GM19467 (cell line): ENCODE measurements around the gene SESTD1.

ENCODE experiments used
- ATAC-seq: cut with Tn5 transposase; IDR thresholded peaks from one replicate; pipeline ENCODE4 v1.9.1; 2021; ENCODE audit warnings: mild to moderate bottlenecking, moderate library complexity; ENCODE audit not compliant: unreplicated experiment

Gene SESTD1

DNA sequence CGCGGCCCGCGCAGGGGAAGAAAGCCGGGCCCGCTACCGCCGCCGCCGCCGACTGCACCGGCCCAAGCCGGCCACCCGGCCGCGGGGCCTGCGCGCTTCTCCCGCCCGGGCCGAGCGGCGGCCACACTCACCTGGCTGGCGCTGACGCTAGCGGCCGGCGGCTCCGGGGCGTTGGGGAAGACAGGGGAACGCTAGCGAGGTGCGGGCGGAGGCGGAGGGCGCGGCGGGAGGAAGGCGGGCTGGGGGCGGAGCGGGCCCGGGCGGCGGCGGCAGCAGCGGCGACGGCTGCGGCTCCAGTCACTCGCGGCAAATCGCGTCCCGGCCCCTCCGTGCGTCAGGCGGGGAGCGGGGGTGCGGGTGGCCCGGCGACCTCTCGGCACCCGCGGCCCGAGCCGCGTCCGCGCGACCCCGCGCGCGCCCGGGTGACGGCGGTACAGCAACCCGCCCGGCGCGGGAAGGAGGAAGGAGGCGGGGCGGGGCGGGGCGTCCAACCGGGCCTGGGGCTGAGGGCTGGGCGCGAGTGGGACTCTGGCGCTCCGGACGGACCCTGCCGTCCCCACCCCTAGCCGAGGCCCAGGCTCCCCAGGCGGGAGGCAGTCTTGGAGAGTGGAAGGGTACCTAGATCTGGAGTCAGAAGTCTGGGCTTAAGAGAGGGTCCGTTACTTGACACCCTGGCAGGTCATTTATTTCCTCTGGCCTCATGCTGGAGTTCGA, at the start of gene SESTD1:
Gene SESTD1, minus strand, starts transcription at position 465 of the 714 bp plus-strand sequence. CDS start 72,991 bp downstream, outside the sequence.
- ATAC-seq = peak; percentile 61

DNA sequence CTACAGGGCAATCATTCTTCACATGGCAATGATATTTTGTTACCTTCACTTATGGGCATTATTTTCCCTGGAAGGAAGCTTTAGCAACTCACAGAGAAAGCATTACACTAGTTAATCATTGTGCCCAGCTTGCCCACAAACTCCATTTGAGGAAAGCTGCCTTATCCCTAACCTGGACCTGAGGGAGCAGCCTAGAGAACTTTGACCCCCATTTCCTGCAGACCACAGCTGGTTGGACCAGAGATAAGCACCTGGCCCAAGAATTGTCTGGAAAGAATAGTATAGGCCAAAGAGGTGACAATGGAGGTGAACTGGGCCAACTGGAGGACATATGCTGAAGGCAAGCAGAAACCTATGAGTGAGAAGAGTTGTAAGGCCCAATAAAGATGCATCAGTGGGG, 48.4 kb upstream of the SESTD1 start:
- ATAC-seq = no peak

- no peak for ATAC-seq
Measured at GRCh38 chr2:179311101-179311500, 46.5 kb upstream of the SESTD1 start.

GRCh38 chr2:179307616-179308371, 43.2 kb upstream of the SESTD1 start:
- ATAC-seq = no peak

GRCh38 chr2:179305125-179305524, 40.5 kb upstream of the SESTD1 start:
- no peak for ATAC-seq

- no peak for ATAC-seq
Measured at GRCh38 chr2:179304424-179304823, 39.8 kb upstream of the SESTD1 start.

DNA sequence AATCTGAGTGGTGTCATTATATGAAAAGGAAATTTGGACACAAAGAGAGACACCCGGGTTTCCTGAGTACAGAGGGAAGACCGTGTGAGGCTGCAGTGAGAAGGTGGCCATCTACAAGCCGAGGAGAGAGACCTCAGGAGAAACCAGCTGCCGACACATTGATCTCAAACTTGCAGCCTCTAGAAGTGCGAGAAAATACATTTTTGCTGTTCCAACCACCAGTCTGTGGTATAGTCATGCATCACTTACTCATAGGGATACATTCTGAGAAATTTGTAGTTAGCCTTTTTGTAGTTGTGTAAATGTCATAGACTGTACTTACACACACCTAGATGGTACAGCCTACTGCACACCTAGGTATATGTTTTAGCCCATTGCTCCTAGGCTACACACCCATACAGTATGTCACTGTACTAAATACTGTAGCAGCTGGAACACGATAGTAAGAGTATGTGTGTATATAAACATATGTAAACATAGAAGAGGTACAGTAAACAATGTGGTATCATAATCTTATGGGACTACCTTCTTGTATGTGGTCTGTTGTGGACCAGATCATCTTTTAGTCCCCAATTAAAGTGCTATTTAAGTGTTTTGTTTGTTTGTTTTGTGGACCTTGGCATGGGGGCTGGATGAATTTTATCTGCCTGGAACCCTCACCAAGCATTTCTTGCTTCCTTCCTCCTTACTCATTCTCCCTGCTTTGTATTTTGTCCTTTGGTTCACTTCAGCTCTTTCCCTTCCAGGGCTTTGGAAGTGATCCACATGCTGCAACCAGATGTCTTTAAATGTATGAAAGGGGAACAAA, 38.3 kb upstream of the SESTD1 start:
- no peak for ATAC-seq

DNA sequence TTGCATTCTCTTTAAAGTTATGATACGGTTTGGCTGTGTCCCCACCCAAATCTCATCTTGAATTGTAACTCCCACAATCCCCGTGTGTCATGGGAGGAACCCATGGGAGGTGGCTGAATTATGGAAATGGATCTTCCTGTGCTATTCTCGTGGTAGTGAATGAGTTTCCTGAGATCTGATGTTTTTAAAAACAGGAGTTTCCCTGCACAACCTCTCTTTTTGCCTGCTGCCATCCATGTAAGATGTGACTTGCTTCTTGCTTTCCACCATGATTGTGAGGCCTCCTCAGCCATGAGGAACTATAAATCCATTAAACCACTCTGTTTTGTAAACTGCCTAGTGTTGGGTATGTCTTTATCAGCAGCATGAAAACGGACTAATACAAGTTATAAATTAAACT, 37.5 kb upstream of the SESTD1 start:
- no peak for ATAC-seq

- ATAC-seq = no peak
Measured at GRCh38 chr2:179298666-179299065, 34.0 kb upstream of the SESTD1 start.

DNA sequence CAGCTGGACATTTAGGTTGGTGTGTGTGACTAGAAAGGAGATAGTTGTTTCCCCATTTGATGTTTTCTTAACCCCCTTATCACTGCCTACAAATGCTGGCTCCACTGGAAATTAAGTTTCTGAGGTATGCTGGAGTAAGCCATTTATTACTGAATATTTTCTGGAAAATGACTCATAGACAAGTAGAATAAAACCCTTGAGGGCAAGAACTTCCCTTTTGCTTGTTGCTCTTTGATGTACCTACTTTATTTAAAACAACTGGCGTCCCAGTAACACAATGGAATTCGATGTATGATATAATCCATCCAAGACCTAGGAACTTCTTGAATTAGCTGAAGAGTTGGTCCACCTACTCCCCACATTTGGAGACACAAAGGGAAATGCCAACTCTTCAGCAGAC, 33.3 kb upstream of the SESTD1 start:
- ATAC-seq = no peak

DNA sequence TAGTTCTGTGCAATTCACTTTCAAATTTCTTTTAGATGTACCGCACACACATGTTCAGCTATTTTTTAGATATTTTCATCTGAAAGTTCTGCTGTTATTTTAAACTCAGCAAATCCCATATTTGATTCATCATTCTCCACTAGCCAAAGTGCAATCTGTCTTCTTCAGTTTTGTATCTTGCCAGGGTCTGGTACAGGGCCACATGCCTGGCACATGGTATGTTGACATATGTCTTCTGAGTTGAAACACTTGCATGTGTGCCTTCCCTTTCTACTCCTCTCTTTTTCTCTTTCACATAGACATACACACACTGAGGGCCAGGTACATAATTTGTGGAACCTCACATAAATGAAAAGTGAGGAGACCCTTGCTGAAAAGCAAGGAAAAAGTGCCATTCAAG, 25.7 kb upstream of the SESTD1 start:
- no peak for ATAC-seq

GRCh38 chr2:179285060-179285459, 20.4 kb upstream of the SESTD1 start:
- ATAC-seq = no peak

GRCh38 chr2:179277429-179278196, 13.0 kb upstream of the SESTD1 start:
- ATAC-seq = no peak

- ATAC-seq = no peak
Measured at GRCh38 chr2:179275253-179276012, 10.8 kb upstream of the SESTD1 start.

DNA sequence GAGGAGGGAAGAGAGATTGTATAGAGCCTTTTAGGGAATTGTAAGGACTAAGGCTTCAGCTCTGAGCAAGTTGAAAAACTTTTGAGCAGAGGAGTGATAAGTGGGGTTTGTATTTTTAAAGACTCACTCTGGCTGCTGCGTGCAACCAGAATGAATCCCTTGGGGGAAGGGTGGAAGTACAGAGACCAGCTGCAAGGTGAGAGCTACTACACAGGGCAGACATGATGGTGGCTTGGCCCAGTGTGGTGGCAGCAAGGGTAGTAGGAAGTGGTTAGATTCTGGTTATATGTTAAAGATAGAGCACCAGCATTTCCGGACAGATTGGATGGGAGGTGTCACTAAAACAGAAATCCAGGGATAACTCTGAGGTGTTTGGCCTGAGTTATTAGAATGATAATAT, 10.1 kb upstream of the SESTD1 start:
- ATAC-seq = peak; percentile 98

- ATAC-seq = no peak
Measured at GRCh38 chr2:179273461-179273962, 8.9 kb upstream of the SESTD1 start.

GRCh38 chr2:179272406-179273192, 8.0 kb upstream of the SESTD1 start:
- ATAC-seq = no peak

DNA sequence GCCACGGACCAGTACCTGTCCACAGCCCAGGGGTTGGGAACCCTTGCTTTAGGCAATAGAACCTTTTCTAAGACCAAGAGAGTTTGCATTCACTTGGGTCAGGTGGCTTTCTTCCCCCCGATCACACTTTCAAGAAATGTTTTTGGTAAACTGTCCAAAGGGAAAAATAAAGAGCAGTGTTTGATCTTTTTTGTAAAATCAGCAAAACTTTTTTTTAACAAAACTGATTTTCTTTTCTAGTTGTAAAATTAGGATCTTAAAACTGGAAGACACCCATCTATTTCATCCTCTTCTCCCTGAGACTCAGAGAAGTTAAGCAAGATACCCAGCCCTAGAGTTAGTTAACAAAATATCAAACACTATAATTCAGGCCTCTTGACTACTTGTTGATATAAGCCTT, 6.1 kb upstream of the SESTD1 start:
- ATAC-seq = no peak

DNA sequence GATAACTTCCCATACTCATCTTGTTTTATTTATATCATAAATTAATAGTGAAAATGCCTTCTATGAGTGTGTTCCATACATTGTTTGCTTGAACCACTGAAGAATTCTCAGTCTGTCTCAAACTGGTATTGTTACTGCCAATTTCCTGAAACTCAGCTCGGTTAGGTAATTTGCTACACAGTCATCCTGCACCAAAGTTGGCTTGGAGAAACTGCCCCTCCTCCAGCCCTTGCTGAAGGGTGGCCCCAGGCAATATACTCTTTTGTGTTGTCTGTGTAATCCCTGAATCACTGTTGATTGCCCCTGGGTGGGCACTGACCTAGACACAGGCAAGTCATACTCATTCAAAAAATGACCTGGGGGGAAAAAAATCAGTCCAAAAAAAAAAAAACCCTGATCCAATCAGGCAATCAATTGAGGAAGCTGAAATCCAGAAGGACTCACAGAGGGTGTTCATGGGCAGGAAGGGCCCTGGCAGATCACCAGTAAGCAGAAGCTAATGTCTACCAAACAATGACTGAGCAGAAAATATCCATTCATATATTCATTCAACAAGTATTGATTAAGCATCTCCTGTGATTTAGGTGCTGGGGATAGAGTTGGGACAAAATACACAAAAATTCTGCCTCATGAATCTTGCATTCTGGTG, 3.8 kb upstream of the SESTD1 start:
- no peak for ATAC-seq
